ENCODE results near the gene HIGD1A. TPM values are rescaled to one million over a fixed set of nuclear protein-coding genes. Genes with fewer than 3 reads are reported as not detected.
A peak's percentile ranks its signal among the peaks of the same experiment; 100 is the strongest.

HIGD1A gene
- total and polyA plus RNA-seq, 9 of the 15 experiments (the other 6 are each of a cell fraction or from before 2014, with no cell fraction given): 165 to 1,185 (median 333) TPM

GRCh38 chr3:42786212-42786611 lies 18.1 kb downstream of the HIGD1A start:
- DNase-seq (ENCODE audit: extremely low read depth in 1 of 4, low spot score in 3 of 4) (peak in 1 of 4 experiments; percentile 20), FAIRE-seq (no peak), ATAC-seq (no peak)
- no peaks in the 10 kb centered on the region for H3K27me3 ChIP-seq (ENCODE audit: control insufficient read depth in 2 of 2, insufficient read depth in 2 of 2, low read length in 2 of 2)
- H2AFZ ChIP-seq (ENCODE audit: low read depth, low read length): no peak overlapping the region
- no peaks in the 10 kb centered on the region for H3K9me3 ChIP-seq (replicated peaks; ENCODE audit: control insufficient read depth, insufficient read depth, low read depth, low read length)
- no peaks in the 10 kb centered on the region for H3K9me1 ChIP-seq (ENCODE audit: control insufficient read depth, insufficient read depth, low read length)
- intact Hi-C loops (cut with micrococcal nuclease) (no loop called here), in situ Hi-C loops (cut with MboI) (no loop called here)
- H4K20me1 ChIP-seq (replicated peaks; ENCODE audit: control insufficient read depth, insufficient read depth, low read length): no peaks in the 10 kb centered on the region
- POLR2A ChIA-PET: interaction anchor here (1.0 to 1.8 kb wide), 2 partner anchors 10 to 95 kb away, joined by 3 to 5 read pairs; no protein-coding TSS in a partner anchor
- H3K79me2 ChIP-seq (ENCODE audit: control insufficient read depth, insufficient read depth, low read length): peaks cover 27% of the 10 kb centered on the region; the same call in 2 of the 3 replicates
- no peak overlapping the region for H3K9ac ChIP-seq (ENCODE audit: insufficient read depth in 1 of 2, low read depth in 2 of 2, low read length in 2 of 2)
- H3K4me1 ChIP-seq (replicated peaks in 1 of 2; ENCODE audit: control insufficient read depth in 2 of 2, insufficient read depth in 2 of 2, low read length in 2 of 2): peaks cover 4 to 5% of the 10 kb centered on the region in 2 experiments; a peak in 2 of 5 replicates
- H3K4me2 ChIP-seq (ENCODE audit: insufficient read depth, low read length): no peak overlapping the region
- no peak overlapping the region for H3K4me3 ChIP-seq
- peaks cover 67% of the 10 kb centered on the region; the same call in 2 of the 3 replicates for H3K36me3 ChIP-seq (ENCODE audit: control insufficient read depth, insufficient read depth, low read length)
- H3K27ac ChIP-seq (ENCODE audit: extremely low read depth, low read depth, low read length): no peak overlapping the region
- no TSS peak for BruUV-seq (replicated peaks)
- WGBS (ENCODE audit: insufficient coverage, low coverage, missing lambda C conversion rate): 13% methylated on average over 1 of the region's 1 CpG
- CTCF ChIA-PET (ENCODE audit: low intra/inter-chr PET ratio): no interaction called here
- TF ChIP-seq ZFP30 (CRISPR knock-in tag; IDR thresholded peaks at IDR 0.05; ENCODE audit: borderline replicate concordance) (no peak), RAD21 (CRISPR knock-in tag; conservative IDR thresholded peaks at IDR 0.05 in 1 of 2, IDR thresholded peaks at IDR 0.05 in 1 of 2) (0 out of 4 replicates have a peak, but pooled peaks of 1 of the 2 experiments have one; percentile 9), CBFA2T3 (IDR thresholded peaks at IDR 0.05) (peak; percentile 76), PML (IDR thresholded peaks at IDR 0.05; ENCODE audit: low read length) (peak; percentile 29; the same call in 1 of the 2 replicates), BHLHE40 (IDR thresholded peaks at IDR 0.05; ENCODE audit: low read length) (no peak), POLR2AphosphoS5 (IDR thresholded peaks at IDR 0.05; ENCODE audit: control insufficient read depth, insufficient read depth, low read depth, low read length) (no peak), TBL1XR1 (IDR thresholded peaks at IDR 0.05; ENCODE audit: low read length in 2 of 2) (peak in 1 of 2 experiments; percentile 51; a peak in 1 of 4 replicates), NCOA2 (IDR thresholded peaks at IDR 0.05; ENCODE audit: partially characterized antibody in 2 of 2) (peak in 1 of 2 experiments; percentile 25), CBFA2T2 (conservative IDR thresholded peaks at IDR 0.05) (peak; percentile 60), ZNF224 (CRISPR knock-in tag; IDR thresholded peaks at IDR 0.05) (no peak), ZNF384 (IDR thresholded peaks at IDR 0.05; ENCODE audit: low read depth, low read length) (0 out of 2 replicates have a peak, but pooled peaks have one; percentile 19), FOXM1 (IDR thresholded peaks at IDR 0.05; ENCODE audit: low read depth) (peak; percentile 59; the same call in 1 of the 2 replicates), FOXM1 (CRISPR knock-in tag; IDR thresholded peaks at IDR 0.05; ENCODE audit: low read depth) (no peak), DACH1 (IDR thresholded peaks at IDR 0.05; ENCODE audit: partially characterized antibody) (no peak), CC2D1A (IDR thresholded peaks at IDR 0.05) (no peak), KLF16 (IDR thresholded peaks at IDR 0.05) (peak; percentile 64; the same call in 1 of the 2 replicates), ARID1B (IDR thresholded peaks at IDR 0.05) (peak; percentile 88), ADNP (tag; IDR thresholded peaks at IDR 0.05) (peak; percentile 56; the same call in 1 of the 2 replicates), CCNT2 (IDR thresholded peaks at IDR 0.05; ENCODE audit: borderline replicate concordance, extremely low read depth, insufficient read length, low read depth, low read length) (peak; percentile 71), SMARCE1 (IDR thresholded peaks at IDR 0.05) (peak; percentile 51; the same call in 1 of the 2 replicates), NFIC (IDR thresholded peaks at IDR 0.05) (peak; percentile 34; the same call in 1 of the 2 replicates), FOXA3 (CRISPR knock-in tag; conservative IDR thresholded peaks at IDR 0.05 in 1 of 2, IDR thresholded peaks at IDR 0.05 in 1 of 2) (peak in 1 of 2 experiments; percentile 93; a peak in 2 of 4 replicates), MTA2 (IDR thresholded peaks at IDR 0.05; ENCODE audit: low read depth) (peak; percentile 75), FOSL1 (tag; conservative IDR thresholded peaks at IDR 0.05) (0 out of 2 replicates have a peak, but pooled peaks have one; percentile 36), SMARCA4 (IDR thresholded peaks at IDR 0.05) (peak; percentile 68), TRIM24 (IDR thresholded peaks at IDR 0.05) (peak in 1 of 2 experiments; percentile 38; a peak in 1 of 4 replicates)
- TF ChIP-seq, protein P1, sequence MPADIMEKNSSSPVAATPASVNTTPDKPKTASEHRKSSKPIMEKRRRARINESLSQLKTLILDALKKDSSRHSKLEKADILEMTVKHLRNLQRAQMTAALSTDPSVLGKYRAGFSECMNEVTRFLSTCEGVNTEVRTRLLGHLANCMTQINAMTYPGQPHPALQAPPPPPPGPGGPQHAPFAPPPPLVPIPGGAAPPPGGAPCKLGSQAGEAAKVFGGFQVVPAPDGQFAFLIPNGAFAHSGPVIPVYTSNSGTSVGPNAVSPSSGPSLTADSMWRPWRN (IDR thresholded peaks at IDR 0.05; ENCODE audit: low read depth): no peak
